ENCODE measurements around the gene SLC30A1.
"Not testable (repeated sequence)": the region's sequence is repeated elsewhere in the genome, so short reads cannot be mapped to it uniquely, and the experiment has no call there.

The SLC30A1 gene

DNA sequence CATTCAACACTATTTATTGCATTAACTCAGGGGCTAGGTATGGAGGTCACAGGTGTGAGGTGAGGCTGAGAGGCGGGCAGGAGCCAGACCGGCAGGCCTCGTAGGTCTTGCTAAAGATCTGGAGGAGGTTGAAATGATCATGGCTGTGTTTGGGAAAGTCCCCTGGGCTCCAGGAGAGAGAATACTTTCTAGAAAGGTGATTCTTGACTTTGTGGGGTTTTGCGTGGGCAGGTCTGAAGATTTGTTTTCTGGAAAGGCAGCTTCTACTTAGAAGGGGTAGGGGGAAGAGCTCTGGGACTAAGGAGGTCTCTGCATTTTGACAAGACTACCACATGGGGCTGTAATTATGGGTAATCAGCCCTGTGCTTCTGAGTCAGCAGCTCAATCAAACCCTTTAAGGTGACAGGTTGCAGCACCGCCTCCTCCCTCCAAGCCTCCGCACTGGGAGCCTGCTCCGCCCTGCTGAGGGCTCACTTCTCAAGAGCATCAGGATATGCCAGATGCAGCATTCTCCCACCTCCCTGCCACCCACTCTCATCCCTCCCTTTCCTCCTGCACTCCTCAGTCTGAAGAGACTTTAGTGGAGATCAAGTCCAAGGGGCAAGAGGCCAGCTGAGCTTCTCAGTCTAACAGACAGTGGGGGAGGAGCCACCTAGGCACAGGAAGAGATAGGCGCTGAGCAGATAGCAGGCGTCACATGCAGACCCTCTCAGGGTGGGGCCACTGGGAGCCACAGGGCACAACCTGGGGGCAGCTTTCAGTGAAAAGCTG lies 30.5 kb downstream of the SLC30A1 start:
- peak; percentile 34 for DNase-seq (ENCODE audit: low spot score)

DNA sequence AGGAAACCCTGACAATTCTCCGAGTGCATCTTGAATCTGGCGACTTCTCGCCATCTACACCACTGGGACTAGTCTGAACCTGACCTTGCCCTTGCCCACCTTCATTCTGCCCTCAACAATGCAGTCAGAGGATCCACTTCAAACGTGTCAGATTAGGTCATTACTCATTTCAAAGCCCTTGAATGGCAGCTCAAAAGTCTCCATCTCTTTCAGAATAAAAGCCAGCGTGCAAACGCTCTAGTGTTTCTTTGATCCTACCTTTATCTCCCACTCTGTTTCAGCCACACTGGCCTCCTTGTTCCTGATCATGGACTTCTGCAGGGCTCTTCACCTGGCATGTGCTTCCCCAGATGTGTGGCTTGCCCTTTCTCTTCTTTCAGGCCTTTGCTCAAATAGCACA lies 31.3 kb downstream of the SLC30A1 start:
- no peak for DNase-seq (ENCODE audit: low spot score)

DNA sequence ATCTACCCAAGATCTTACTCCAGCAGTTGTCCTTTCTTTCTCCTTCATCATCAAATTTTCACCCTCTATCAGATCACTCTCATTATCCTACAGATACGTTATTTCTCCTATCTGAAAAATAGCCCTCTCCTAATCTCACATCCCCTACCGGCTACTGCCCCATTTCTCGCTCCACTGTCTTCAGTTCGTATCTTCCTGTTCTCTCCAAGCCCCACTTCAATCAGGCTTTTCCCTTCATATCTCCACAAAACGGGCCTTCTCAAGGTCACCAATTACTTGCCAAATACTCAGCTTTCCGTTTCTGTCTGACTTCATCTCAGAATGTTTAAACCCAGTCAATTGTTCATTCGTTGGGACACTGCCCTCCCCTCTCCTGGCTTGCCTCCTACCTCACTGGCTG lies 32.4 kb downstream of the SLC30A1 start:
- DNase-seq (ENCODE audit: low spot score) = no peak

DNA sequence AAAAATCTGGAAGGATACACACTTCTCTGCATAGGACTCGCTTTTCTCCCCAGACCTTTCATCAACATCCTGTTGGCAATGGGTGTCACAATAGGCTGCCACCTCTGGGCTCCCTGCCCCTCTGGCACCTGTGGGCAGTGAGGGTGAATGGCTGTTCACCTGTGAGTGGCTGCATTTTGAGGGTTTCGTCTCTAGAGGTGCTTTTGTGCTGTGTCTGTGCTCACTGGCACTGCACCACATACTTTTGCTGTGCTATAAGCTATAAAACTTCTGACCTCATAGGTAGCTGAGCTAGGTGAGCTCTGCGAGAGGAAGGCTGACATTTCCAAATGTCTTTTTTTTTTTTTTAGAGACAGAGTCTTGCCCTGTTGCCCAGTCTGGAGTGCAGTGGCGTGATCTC lies 35.9 kb downstream of the SLC30A1 start:
- DNase-seq (ENCODE audit: low spot score) = no peak

DNA sequence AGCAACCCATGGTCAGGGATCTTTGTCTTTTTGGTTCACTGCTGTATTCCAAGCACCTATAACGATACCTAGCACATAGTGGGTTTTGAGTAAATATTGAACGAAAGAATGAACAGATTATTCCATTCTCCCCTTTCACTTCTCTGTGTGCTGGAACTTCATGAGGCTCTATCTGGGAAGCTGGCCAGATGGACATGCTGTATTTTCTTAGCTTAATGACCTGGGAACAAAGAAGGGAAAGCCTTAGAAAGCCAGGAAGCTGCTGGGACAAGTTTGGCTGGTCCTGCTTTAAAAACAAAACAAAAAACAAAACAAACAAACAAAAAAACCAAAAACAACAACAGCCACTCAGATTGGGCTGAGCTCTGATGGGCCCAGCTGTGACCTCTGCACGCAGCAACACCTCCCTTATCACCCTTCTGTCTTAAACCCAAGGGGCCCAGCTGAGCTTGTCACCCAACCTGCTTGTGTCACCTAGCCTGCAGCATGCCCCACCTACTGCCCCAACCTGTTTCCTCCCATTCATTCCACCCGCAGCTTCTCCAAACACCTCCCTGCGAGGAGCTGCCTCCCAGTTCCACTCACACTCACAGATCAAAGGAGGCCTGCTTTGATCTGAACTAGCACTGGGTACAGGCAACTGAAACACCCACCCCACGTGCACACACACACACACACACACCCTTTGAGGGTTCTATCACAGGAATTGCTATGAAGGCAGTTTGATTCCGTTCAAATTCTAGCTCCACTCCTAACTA lies 37.1 kb downstream of the SLC30A1 start:
- DNase-seq (ENCODE audit: low spot score) = no peak

DNA sequence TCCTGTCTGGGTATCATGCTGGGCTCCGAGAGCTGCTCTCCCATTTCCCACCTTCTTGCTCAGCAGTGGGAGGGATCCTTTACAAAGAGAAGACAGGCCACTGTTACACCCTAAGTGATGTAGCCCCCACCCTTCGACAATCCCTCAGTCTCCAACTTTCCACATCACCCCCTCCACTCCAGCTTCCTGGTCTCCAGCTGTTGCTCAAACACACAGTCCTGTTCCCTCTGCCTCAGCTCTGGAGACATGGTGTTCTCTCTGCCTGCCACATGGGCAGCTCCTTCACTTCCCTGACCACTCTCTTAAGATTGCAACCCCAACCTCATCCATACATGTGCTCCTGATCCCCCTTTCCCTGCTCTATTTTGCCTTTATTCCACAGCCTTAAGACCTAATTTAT lies 37.7 kb downstream of the SLC30A1 start:
- no peak for DNase-seq (ENCODE audit: low spot score)

DNA sequence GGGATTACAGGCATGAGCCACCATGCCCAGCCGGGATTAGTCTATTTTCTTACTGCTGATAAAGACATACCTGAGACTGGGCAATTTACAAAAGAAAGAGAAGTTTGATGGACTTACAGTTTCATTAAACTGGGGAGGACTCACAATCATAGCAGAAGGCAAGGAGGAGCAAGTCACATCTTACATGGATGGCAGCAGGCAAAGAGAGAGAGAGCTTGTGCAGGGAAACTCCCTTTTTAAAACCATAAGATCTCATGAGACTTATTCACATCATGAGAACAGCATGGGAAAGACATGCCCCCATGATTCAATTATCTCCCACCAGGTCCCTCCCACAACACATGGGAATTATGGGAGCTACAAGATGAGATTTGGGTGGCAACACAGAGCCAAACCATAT lies 38.1 kb downstream of the SLC30A1 start:
- not testable (repeated sequence) for DNase-seq (ENCODE audit: low spot score)

DNA sequence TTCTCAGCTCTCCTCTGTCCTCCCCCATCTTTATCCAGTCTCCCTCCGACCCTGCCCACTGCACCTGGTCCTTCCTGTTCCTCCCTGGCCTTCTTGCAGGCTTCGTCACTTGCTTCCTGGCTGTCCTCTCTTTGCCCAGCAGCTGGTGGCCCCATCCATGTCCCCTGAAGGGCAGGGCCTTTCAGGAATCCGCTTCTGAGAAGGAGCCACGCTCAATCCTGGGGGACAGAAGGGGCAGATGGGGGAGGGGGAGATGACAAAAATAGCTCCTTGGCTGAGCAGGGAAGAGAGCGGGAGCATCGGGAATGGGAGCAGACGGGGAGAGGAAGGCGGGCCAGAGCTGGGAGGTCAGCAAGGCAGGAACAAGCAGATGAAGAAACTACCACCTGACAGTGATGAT lies 40.7 kb downstream of the SLC30A1 start:
- no peak for DNase-seq (ENCODE audit: low spot score)

DNA sequence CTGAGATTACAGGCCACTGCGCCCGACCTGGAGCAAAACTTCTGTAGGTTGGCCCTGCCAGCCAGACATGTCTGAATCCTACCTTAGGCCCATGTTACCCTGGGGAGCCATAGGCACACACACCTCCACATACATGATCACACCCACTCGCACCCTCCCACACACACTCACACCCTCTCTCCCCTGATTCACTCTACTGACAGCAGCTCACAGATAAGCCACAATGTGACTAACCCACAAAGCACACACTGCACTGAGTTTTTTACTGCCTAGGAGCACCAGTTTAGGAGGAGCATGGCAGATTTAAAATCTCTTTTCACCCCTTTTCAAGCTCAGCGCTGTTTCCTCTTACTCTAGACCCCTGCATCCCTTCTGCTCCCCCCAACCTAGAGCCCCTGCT lies 41.7 kb downstream of the SLC30A1 start:
- DNase-seq (ENCODE audit: low spot score) = no peak

DNA sequence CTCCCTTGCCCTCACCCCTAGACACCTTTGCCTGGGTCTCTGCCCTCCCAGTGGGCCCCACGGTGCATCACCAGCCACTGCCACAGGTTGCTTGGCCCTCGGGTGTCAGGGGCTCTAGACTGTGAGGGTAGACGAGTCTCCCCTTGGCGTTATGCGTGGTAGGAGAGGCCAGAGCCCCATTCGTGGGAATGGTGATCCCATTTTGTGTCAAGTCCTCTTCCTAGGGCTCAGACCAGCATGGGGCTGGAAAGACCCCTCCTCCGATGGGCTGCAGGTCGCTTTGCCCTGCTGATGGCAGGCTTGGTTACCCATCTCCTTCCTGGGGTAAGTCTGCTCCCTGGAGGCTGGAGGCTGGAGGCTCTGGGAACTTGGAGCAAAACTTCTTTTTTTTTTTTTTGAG lies 42.4 kb downstream of the SLC30A1 start:
- DNase-seq (ENCODE audit: low spot score) = no peak

DNA sequence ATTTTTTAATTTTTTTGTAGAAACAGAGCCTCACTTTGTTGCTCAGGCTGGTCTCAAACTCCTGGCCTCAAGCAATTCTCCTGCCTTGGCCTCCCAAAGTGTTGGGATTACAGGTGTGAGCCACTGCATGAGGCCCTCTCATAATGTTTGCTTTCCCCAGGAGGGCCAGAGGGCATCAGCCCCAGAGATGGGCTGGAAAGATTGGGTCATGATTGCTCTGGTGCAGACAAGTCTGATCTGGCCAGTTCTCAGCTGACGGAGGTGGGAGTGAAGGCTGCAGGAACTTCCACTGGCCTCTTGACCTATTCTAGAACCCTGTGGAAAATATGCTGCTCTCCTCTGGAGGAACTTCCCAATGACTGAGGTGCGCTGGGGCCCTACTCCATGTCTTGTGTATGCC lies 43.6 kb downstream of the SLC30A1 start:
- no peak for DNase-seq (ENCODE audit: low spot score)

DNA sequence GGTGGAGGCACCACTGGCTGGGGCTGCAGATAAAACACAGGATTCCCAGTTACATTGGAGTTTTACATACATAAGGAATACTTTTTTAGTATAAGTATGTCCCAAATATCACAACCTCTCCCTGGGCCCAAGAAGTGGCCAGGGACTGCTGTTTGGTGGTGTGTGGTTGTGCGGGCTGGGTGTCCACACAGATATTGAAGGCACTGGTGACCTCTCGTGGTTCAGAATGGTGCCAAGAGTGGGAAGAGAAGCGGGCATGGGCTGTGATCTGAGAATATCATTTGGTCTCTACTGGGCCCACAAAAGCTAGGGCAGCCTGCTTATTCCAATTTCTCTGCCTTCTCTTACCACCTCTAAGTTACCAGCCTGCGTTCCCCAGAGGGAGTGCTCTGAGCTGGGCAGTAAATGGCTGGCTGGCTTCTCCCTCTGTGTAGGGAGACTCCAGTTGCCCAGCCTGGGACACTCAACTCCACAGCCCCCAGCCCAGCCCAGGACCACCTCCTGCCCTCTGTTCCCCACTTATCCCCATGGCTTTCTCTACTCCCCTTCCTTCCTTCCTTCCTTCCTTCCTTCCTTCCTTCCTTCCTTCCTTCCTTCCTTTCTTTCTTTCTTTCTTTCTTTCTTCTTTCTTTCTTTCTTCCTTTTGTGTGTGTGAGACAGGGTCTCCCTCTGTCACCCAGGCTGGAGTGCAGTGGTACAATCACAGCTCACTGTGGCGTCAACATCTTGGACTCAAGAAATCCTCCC lies 44.2 kb downstream of the SLC30A1 start:
- DNase-seq (ENCODE audit: low spot score) = no peak

DNA sequence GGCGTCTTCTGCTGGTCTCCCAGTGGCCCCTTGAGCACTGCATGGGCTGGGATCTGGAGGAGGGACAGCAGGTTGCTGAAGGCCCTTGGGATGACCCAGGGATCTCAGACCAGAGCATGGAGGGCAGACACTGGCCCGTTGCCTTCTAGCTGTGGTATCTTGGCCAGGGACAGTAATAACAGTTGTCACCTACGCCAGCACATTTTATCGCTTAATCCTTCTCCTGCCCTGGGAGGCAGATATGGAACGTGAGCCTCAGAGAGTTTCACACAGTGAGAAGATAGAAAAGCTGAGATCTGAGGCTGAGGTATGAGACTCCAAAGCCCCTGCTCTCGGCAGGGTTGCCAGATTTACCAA lies 46.9 kb downstream of the SLC30A1 start:
- no peak for DNase-seq (ENCODE audit: low spot score)

DNA sequence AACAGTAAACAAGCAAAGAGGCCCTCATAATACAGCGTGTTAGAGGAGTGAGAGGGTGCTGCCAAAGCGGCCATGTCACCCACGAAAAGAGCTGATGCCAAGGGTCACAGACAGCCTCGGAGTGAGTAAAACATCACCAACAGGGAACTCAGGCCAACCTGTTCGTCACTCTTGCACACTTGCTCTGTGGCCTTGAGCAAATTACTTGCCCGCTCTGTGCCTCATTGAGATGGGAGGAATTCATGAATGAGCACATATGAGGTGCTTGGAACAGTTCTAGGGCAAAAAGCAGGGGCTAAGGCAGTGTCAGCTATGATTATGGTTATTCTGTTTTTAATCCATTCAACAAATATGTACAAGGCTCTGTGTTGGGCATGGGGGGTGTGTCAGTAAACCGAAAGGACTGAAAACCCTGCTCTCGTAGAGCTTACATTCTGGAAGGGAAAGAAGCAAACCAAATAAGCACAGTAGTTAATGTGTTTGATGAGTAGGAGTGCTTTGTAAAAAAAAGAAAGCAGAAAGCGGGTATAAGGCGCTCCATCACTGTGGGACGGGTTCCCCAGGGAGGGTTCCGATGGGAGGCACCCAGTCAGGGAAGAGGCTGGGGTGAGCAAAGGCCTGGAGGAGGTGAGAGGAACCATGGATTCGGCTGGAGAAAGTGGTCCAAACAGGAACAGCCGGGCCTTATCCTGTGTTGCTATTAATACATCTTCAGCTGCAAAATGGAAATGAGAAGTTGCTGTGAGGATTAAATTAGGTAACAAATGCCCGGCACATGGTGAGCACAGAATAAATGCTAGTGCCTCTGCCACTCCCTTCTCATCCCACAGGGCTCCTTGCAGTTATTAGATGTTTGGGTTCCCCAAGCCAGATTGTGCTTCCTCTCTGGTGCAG lies 47.5 kb downstream of the SLC30A1 start:
- DNase-seq (ENCODE audit: low spot score) = no peak

DNA sequence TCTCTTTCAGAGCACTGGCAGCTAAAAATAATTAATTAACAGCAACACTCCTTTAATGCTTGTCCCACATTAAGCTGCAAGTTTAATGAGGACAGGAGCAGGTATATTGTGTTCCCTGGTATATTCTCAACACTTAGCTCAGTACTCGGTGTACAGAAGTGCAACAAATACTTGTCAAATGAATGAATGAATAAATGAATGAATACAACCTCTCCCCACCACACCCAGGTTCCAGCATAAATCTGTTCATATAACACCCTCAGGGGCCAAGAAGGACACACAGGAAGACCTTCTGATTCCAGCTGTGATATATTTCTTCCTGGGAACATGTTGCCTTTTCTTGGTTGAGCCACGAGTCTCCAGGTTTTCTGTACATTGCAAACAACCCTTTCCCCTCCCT lies 48.9 kb downstream of the SLC30A1 start:
- no peak for DNase-seq (ENCODE audit: low spot score)

DNA sequence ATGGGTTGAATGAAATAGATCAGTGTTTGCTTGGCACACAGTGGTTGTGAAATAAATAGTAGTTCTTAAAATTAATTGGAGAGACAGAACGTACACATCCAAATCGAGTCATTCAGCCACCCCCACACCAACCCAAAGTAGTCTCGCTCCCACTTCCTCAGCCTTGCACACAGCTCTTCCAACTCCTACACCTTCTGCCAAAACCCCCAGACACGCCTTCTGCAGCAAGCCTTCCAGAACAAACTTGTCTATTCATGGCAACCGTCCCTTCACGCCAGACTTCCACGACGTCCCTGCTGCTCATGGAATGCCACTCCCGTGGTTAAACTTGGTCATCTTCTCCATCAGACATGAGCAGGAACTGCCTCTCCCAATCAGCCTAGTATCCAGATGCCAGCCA lies 49.5 kb downstream of the SLC30A1 start:
- peak; percentile 61 for DNase-seq (ENCODE audit: low spot score)

DNA sequence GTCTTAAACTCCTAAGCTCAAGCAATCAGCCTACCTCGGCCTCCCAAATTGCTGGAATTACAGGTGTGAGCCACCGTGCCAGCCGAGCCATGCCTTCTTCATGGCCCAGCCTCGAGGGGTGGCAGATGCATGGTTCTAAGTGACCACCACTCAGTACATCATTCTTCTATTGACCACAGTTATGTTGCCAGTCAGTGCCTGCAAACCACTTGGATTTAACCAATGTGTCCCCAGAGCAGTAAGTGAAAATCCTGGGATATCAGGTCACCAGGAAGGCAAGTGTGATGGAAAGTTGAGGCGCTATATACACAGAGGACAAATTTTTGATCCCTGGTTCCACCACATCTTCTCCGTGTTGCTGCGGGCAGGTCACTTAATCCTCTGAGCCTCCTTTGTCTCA lies 50.0 kb downstream of the SLC30A1 start:
- no peak for DNase-seq (ENCODE audit: low spot score)

DNA sequence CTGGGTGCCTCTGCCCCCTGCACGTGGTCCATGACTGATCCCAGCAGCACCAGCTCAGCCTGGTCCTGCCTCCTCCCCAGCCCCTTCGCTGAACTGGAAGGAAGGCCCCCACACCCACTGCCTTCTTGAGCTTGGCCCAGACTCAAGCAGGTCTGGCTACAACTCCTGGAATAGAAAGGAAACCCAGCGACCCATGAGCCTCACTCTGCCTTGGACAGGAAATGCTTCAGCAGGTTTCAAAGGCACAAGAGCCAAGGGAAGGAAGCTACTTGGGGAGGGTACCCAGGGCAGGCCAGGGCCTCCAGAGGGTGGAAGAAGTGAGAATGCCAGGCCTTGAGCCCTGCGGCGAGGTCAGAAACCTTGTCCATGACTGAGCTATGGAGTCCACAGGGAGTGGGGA lies 51.1 kb downstream of the SLC30A1 start:
- peak; percentile 27 for DNase-seq (ENCODE audit: low spot score)

DNA sequence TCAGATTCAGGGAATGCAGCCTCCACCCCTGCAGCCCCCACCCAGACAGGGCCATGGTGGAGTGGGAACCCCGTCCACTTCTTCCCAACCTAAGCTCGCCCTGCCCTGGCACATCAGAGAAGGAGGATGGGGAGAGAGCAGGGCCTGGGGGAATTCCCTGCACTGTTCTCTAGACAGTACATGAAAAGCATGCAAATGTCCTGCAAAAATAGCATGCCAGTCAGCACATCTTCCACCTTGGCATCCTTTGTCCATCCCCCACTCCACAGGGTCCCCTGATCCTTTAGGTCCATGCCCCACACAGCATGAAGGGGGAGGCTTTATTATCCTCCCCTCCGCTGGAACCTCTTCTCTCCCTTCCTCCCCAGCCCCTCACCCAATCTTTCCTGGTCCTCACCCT lies 52.0 kb downstream of the SLC30A1 start:
- no peak for DNase-seq (ENCODE audit: low spot score)

DNA sequence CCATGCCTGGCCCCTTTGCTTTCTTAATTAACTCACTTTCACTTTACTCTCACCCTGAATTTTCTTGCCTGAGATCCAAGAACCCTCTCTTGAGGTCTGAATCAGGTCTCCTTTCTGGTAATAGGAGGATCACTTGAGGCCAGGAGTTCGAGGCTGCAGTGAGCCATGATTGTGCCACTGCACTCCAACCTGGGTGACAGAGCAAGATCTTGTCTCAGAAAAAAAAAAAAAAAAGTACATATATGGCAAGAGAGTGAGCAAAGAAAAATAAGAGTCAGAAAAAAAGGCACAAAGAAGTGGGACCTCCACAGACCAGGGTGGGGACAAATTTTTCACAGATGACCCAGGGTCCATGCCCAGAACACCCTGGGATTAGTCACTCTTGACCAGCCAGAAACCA lies 52.9 kb downstream of the SLC30A1 start:
- DNase-seq (ENCODE audit: low spot score) = no peak

DNA sequence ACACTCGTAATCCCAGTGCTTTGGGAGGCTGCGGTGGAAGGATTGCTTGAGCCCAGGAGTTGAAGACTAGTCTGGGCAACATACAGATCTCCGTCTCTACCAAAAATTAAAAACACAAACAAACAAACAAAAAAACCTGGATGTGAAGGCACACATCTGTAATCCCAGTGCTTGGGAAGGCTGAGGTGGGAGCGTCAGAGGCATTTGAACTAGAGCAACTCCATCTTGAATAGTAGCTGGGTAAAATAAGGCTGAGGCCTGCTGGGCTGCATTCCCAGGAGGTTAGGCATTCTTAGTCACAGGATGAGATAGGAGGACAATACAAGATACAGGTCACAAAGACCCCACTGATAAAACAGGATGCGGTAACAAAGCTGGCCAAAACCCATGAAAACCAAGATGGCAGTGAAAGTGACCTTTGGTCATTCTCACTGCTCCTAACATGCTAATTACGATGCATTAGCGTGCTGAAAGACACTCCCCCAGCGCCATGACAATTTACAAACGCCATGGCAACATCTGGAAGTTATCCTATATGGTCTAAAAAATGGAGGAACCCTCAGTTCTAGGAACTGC lies 53.8 kb downstream of the SLC30A1 start:
- DNase-seq (ENCODE audit: low spot score) = no peak

DNA sequence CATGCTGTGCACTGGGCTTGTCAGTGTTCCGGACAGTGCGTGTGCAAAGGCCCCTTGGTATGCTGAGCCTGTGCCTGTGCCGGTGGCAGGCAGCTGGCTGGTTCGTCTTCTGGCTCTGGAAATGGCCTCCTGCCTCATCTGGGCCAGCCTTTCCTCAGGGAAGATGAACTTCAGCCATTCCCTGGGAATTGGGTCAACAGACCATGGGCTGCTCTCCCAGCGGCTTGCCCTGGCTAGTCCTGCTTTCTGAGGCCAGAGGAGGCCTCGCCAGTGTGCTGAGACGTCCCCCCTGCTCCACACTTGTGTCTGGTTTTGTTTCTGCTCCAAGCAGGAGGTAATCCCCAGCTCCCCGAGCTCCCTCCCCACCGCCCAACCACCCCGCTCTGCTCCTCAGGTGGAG lies 54.4 kb downstream of the SLC30A1 start:
- DNase-seq (ENCODE audit: low spot score) = peak; percentile 29

All from Ammon's horn (tissue), 1 donor.